ENCODE results near the gene TBCEL.
A peak's percentile ranks its signal among the peaks of the same experiment; 100 is the strongest.
"Not testable (repeated sequence)": the region's sequence is repeated elsewhere in the genome, so short reads cannot be mapped to it uniquely, and the experiment has no call there.

TBCEL gene

DNA sequence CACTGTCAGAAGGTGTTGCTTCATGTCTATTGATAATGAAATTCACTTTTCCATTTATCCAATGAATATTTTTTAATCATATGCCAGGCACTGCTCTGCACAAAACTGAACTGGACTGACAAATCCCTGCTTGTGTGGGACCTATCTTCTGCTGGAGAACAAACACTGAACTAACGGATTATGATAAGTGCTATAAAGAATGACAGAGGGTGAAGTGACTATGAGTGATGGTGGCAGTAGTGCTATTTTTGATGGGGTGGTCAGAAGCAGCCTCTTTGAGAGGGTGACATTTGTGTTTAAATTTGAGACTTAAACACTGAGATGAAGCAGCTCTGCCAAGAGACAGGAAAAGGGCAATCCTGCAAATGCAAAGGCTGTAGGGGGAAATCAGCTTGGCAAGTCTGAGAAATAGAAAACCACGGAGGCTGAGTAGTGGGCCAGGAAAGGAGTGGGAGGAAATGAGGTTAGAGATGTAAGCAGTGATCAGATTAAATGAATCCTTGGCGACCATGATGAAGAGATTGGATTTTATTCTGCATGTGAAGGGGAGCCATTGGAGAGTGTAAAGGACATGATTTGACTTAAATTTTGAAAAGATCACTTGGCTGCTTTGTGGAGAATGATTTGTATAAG is 6.0 kb downstream of the TBCEL start:
- DNase-seq: no peak

DNA sequence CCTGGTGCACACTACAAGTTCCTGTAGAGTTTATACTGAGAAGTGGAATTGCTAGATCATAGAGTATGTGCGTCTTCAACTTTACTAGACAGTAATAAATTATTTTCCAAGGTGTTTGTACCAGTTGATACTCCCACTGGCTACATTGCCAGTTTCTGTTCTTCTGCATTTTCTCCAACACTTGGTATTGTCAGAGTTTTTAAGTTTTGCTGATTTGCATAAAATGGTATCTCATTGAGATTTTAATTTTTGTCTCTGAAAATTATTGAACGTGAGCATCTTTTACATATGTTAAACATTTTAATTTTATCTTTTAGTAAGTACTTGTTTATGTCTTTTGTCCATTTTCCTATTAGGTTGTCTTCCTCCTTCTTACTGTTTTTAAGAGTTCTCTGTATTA is 7.3 kb downstream of the TBCEL start:
- no peak for DNase-seq

DNA sequence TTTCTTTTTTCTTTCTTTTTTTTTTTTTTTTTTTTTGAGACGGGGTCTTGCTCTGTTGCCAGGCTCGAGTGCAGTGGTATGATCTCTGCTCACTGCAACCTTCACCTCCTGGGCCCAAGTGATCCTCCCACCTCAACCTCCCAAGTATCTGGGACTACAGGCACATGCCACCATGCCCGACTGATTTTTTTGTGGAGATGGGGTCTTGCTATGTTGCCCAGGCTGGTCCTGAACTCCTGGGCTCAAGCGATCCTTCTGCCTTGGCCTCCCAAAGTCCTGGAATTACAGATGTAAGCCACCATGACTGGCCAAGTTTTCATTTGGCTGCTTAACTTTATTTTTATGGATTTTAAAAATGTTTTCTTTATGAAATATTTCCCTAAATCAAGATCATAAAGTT is 7.7 kb downstream of the TBCEL start:
- DNase-seq: not testable (repeated sequence)

DNA sequence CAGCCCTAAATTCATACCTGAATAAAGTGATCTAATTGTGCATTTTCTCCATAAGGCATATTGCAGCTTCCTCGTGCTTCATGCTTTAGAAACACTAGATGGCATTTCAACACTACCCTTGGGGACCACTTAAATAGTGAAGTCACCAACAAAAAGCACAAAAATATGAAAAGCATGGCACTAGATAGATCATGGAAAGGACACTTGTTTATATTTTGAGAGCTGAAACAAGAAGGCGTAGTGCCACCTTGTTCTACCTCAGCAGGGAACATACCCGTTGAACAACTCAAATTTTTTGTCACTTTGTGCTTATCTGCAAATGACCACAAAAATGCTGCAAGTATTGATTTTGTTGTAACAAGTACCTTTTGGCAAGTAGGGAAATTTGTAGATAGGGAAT is 8.6 kb downstream of the TBCEL start:
- peak; percentile 8 for DNase-seq

DNA sequence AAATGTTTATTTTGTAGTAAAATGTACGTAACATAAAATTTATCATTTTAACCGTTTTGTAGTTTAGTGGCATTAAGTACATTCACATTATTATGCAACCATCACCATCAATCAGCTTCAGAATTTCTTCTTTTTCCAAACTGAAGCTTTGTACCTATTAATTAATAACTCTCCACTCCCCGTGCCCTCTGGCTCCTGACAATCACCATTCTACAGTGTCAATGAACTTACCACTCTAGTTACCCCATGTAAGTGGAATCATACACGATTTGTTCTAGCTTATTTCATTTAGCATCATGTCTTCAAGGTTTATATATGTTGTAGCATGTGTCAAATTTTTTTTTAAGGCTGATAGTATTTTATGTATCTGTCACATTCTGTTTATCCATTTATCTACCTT is 9.7 kb downstream of the TBCEL start:
- no peak for DNase-seq

DNA sequence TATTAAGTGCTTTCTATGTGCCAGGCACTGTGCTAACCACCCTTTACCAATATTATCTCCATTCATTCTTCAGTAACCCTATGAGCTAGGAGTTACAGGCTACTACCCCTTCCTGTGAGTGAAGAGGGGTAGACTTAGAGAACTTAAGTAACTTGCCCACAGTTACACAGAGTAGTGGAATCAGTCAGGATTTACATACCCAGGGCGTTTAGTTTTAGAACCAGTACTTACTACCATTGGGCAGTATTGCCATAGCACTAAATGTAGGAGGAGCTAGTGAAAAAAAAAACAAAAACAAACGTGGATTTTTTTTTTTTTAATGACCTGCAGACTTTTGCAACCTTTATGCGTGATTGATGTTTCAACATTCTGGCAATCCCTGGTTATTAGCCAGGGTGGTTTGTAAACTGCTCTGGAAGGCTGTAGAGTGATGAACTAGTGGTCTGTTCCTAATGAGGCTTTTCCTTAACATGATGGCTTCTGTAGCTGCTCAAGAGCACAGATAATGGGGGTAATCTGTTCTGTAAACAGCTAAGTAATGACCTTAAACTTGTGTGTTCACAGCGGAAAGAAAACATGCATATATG is 11.4 kb downstream of the TBCEL start:
- DNase-seq: no peak

DNA sequence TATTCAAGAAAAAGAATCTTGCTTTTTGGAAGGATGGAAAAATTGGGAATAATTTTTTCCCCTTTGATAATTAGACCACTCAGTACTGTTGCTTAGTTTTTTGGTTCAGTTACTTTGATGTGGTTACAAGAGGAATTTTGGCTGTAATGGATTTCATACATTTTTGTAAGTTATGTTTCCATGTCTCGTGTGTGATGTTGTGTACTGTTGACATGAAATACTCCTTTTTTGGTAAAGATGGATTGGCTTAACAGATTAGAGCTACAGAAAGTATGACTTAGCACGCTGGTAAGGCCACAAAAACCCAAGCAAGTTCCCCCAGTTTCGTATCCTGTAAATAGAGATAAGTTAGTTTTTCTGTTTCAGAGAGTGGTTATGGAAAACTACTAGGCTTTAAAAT is 11.9 kb downstream of the TBCEL start:
- DNase-seq: no peak

DNA sequence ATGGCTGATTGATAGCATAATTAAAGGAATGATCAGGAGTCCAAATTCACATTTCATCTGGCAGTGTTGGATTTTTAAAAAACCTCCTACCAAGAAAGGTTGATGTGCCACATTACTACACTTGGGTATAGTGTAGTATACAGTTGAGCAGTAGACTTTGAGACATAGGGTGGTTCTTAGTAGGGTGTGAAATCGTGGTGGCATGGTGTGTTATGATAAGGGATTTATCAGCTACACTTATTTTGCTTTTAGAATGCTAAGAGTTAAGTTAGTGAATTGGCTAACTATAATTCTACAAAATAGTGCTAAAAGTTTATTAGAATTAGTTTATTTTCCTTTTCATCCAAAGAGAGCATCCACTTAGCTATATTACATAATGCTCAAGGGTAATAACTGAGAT is 13.1 kb downstream of the TBCEL start:
- DNase-seq: no peak

DNA sequence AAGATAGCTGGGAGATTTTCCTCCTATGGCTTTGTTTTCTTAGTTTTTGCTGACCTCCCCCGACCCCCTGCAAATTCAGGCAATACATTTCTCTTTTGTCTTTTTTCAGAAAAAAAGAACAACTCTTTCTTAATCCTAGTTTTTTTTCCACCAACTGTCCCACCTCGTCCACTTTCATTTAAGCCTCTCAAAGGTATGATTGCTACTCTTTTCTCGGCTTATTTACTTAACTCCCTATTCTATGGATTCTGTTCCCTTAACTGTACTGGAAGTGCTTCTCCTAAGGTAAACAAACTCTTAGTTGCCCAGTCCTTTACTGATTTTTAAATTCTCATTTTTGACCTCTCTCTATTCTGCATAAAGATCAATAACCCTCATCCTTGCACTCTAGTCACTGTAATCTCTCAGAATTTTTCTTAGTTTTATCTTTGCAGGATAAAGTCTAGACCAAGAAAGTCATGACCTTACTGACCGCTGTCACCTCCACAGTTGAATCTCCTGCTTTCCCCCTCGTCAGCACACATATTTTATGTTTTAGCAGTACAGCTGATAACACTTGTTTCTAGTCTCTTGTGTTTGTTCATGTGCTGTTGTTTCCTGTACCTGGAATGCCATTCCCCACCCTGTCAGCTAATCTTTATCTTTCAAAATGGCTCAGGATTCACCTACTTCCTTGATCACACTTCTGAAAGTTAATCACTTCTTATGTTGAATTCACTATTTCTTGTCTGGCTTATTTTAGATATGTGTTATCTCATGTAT is 14.9 kb downstream of the TBCEL start:
- DNase-seq: no peak

DNA sequence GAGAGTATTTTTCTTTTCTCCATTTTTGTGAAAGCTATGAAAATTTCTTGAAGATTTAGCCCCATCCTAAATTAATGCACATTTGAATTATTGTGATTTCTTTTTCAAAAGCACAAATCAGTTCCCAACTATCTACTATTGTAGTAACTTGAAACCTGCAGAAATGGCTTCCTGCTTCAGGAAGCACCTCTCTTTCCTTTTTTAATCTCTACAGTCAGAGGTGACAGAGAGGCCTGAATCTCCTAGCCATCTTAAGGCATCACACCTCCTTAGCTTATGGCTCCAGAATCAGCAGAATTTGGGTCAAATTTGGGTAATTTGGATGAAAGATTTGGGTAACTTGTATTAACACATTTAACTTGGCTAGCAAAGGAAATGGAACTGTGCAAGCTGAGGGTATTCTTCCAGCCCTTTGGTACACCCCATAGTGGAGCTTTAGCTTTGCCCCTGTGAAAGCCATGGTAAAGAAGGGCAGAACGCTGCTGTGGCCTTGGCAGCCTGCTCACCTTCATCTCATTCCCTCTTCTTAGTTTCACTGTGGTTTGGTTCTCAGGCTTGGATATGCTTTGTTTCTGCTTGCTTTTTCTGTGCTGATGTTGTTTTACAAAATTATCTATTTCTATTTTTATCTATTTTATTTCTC is 16.2 kb downstream of the TBCEL start:
- DNase-seq: no peak

DNA sequence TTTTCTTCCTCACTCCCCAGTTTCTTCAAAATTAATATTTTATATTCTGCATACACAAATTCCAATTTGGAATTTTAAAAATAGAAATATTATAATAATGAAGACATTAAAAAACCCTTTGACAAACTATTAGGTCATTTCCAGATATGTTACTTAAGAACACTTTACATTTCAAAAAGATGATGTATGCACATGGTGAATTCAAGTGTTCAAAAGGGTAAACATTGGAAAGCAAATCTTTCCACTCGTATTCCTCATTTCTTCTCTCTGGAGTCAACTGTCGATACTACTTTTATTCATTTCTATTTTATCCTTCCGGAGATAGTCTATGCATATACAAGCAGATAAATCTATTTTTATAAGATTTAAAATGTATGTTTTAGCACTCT is 16.7 kb downstream of the TBCEL start:
- DNase-seq: no peak

DNA sequence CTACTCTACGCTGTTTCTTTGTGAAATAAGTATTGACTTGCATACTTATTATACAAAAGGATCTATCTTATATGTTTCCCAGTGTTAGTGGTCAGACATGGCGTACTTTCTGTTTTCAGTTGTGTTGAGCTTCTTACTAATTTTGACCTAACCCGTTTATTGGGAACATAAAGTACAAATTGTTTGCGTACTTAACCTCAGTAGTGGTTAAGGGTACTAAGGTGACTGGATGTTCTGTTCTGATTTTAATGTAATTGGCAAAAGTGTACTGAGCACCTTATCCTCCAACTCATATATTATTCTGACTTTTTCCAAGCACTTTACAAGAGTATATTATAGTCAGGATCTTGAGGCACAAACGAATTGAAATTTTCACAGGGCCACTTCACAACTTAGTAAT is 17.2 kb downstream of the TBCEL start:
- DNase-seq: no peak

DNA sequence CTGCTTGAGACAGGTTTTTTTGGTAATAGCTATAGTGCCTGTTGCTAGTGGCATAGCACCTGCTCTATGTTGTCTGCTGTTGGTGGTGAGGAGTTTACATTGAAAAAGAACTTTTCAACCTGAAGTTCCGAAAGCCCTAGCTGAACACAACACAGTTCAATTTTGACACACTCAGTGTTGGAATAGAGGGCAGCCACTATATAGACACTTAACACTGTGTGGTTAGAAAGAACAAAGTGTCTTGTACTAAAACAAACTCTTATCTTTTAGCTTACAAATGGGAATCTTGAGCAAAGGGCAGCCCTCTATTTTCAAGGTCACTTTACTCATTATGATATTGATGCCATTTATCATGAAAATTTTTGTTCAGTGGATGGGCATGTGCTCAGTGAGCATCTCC is 18.4 kb downstream of the TBCEL start:
- no peak for DNase-seq

DNA sequence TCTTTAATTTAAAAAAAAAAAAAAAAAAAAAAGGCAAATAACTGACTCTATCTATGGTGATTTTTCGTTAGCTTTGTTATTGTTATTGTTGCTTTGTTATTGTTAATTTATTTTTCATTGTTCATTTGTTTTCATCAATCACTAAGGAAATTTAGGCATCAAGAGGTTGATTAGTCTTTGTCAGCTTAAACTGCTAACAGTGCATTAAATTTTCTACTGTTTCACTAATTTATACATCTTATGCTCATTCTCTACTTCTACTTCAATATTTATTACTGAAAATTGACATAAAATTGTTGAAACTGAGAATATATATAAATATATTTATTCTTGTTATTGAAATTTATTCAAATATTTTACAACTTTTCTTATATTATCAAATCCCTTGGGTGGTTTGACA is 24.0 kb downstream of the TBCEL start:
- DNase-seq: no peak

DNA sequence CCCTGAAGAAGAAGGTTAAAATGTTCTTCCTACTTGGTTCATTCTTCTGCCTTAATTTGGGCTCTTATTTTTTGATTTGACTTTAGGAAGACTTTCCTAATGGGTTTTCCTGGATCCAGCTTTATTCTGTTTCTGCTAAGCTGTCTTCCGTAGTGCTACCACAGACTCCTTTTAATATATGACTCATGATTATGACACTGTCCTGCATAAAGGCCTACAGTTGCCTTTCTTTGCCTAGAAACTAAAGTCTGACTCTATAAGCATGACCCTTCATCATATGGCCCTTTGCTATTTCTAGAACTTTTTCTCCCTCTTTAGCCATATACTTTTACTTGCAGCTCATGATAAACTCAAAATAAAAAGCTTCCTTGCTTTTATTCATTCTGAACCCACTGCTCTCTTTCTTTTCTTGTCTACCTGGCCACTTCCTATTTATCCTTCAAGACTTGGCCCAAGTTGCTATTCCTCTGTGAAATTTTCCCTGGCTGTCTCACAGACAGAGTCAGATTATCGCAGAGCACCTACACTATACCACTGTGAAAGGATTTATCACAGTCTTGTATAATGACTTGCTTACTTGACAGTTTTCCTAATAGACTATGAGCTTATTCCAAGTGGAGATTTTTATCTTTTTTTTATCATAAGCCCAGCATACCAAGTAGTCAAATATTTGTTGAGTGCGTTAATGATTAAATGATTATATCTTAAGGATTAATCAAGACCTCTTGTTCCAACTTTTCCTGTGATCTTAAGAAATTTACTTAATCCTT is 24.7 kb downstream of the TBCEL start:
- no peak for DNase-seq

DNA sequence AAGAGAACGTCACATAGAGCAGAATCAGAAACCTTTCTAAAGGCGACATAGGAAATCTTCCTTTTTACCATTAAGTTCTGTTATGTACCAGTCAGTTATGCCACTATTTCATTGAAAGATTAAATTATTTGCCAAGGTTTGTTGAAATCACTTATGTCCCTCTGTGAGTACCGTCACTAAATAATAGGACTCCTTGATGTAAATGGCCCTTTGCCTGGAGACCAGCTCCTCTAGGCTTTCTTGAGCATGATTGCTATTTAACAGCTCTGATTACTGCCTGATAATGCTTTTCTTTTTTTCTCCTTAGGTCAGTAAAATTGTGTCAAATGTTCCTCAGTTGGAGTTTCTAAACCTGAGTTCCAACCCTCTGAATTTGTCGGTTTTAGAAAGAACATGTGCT is 29.3 kb downstream of the TBCEL start:
- no peak for DNase-seq

DNA sequence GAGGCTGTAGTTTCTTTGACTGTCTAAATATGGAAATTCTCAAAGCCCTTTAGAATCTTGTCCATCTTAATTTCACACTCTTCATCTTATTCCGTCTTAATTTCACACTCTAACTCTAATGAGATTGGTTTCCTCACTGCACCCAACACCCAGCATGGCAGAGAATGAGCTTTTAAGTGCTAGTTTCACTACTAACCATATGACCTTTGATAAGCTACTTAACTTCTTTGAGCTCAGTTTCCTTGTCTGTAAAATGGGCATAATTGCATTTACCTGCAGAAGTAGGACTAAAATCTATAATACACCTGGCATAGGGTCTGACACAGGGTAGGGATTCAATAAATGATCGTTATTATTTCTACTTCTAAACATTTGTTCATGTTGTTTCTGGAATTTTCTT is 30.4 kb downstream of the TBCEL start:
- no peak for DNase-seq

DNA sequence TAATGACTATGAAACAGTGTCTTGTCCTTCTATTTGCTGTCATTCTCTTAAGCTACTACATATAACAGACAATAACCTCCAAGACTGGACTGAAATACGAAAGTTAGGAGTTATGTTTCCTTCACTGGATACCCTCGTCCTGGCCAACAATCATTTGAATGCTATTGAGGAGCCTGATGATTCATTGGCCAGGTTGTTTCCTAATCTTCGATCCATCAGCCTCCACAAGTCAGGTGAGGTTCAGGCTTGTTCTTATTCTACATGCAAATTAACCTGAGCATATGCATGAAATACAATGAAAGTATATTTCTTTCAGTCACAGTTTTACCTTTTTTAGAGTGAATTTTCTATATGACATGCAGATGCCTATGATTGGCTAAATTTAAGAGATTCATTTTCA is 31.2 kb downstream of the TBCEL start:
- no peak for DNase-seq

DNA sequence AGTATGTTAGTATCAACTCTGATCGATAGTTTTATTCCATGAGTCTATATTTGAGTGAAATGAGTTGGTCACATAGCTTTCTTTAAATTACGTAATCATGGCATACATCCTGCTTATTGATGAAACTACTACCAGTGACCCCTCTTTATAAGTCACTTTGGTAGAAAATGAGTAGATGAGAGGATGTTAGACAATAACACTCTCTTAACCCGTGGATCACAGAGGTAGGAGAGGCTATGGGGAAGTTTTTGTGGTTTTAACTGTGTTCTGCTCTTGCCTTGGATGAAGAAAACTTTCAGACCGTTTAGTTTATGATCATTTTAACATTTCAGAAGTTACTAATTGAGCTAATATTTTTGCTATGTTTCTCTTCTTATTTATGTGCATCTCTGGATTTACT is 34.0 kb downstream of the TBCEL start:
- no peak for DNase-seq

DNA sequence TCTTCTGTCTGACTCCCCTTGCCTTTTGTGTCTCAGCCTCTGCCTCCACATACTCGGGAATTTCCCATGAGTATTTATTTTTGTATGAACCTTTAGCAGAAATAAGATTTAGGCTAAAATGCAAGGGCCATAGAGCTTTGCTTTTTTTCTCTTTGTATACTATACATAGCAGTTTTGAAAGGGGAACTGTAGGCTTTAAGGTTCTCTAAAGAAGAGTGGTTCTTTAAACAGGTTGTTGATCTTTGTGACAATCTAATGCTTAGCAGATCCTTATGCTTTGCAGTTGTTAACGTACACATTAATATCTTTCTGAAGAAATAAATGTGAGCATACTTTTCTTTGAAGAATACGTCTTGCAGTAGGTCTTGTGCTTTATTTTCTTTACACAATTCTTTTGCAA is 35.0 kb downstream of the TBCEL start:
- no peak for DNase-seq

DNA sequence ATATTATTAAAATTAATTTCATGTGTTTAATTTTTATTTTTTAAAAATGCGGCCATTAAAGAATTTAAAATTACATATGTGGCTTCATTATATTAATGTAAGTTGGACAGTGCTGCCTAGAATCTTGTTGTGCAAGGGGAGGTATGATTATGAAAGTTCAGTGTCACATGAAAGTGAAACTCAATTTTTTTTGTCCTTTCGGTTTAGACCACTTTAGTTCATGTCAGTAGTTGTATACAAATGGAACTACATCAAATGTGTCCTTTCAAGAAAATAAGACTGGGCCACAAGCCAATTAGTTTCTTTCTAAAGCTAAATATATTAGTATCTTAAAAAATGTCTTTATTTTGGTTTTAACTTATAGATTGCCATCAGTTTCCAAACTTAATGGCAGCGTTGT is 35.7 kb downstream of the TBCEL start:
- no peak for DNase-seq

DNA sequence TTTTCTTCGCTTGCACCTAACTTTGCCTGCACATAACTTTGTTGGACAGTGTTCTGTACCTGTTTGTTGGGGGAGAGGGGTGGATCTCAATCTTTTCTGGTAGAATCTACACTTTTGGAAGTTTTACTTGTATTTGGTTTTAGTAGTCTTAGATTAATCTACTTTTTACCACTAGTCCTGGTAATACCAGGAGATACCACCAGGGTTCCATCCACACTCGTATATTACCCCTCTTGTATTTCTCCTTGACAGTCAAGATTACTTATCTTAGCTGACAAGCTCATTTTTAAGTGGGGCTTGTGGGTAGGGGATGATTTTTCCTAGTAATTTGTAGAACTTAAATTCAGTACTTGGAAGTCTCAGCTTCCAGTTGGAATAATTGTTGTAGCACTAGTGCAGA is 39.8 kb downstream of the TBCEL start:
- peak; percentile 7 to 35 for DNase-seq

DNA sequence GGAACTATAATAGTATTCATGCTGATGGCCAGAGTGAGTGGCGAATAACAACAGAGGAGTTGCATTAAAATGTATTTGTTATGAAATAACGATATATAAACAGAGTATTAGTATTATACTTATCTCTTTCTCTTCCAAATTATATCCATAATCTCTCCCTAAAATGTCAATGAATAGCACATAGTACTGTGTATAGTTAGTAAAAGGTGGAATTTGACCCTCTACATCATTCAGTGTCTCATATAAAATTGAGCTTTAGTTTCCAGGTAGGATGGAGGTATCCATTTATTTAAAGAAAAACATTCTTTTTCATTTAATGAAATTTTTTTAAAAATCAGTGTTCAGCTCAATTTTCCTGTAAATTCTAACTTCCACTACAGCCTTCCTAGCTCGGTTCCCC is 42.7 kb downstream of the TBCEL start:
- DNase-seq: no peak

Measured in Kasumi-1 (cell line).